NCI-H187 (cell line): ENCODE results near the gene ZBTB5.
"Not testable (repeated sequence)": the region's sequence is repeated elsewhere in the genome, so short reads cannot be mapped to it uniquely, and the experiment has no call there.

Experiments
- DNase-seq, 2 experiments: peaks; one replicate each; lab custom pipeline; 2025; lab: John Stamatoyannopoulos, UW

ZBTB5 gene

GRCh38 chr9:37465249-37466036, at the start of gene ZBTB5:
TSS of gene ZBTB5 (minus strand) at chr9:37465450. CDS start at chr9:37442551, 22,899 bp downstream.
- DNase-seq: peak; percentile 94 to 98

- no peak for DNase-seq
Measured at GRCh38 chr9:37514999-37515398, 49.7 kb upstream of the ZBTB5 start.

- not testable (repeated sequence) for DNase-seq
Measured at GRCh38 chr9:37514415-37514814, 49.2 kb upstream of the ZBTB5 start.

- no peak for DNase-seq
Measured at GRCh38 chr9:37512437-37512836, 47.2 kb upstream of the ZBTB5 start.

GRCh38 chr9:37511016-37512010, 46.1 kb upstream of the ZBTB5 start:
- DNase-seq: no peak

- DNase-seq: not testable (repeated sequence)
Measured at GRCh38 chr9:37510053-37510452, 44.8 kb upstream of the ZBTB5 start.

GRCh38 chr9:37509536-37509935, 44.3 kb upstream of the ZBTB5 start:
- DNase-seq: no peak

GRCh38 chr9:37508834-37509206, 43.6 kb upstream of the ZBTB5 start:
- DNase-seq: no peak

- no peak for DNase-seq
Measured at GRCh38 chr9:37508135-37508833, 43.0 kb upstream of the ZBTB5 start.

- no peak for DNase-seq
Measured at GRCh38 chr9:37507566-37508134, 42.4 kb upstream of the ZBTB5 start.

GRCh38 chr9:37504605-37505004, 39.4 kb upstream of the ZBTB5 start:
- no peak for DNase-seq

GRCh38 chr9:37503736-37504135, 38.5 kb upstream of the ZBTB5 start:
- DNase-seq: no peak

- DNase-seq: no peak
Measured at GRCh38 chr9:37501957-37502596, 36.8 kb upstream of the ZBTB5 start.

GRCh38 chr9:37499297-37499696, 34.0 kb upstream of the ZBTB5 start:
- DNase-seq: no peak

- no peak for DNase-seq
Measured at GRCh38 chr9:37498457-37498856, 33.2 kb upstream of the ZBTB5 start.

- DNase-seq: no peak
Measured at GRCh38 chr9:37497320-37497719, 32.1 kb upstream of the ZBTB5 start.

- DNase-seq: no peak
Measured at GRCh38 chr9:37496020-37496419, 30.8 kb upstream of the ZBTB5 start.

GRCh38 chr9:37495571-37495970, 30.3 kb upstream of the ZBTB5 start:
- DNase-seq: no peak

- DNase-seq: no peak
Measured at GRCh38 chr9:37491939-37492338, 26.7 kb upstream of the ZBTB5 start.

- no peak for DNase-seq
Measured at GRCh38 chr9:37486616-37487548, 21.6 kb upstream of the ZBTB5 start.
